D341Med (cell line): ENCODE measurements around the gene GATA1.

Experiments
- DNase-seq: peaks from one replicate; pipeline ENCODE4 v3.0.0; 2012; ENCODE audit warnings: low spot score

The GATA1 gene

DNA sequence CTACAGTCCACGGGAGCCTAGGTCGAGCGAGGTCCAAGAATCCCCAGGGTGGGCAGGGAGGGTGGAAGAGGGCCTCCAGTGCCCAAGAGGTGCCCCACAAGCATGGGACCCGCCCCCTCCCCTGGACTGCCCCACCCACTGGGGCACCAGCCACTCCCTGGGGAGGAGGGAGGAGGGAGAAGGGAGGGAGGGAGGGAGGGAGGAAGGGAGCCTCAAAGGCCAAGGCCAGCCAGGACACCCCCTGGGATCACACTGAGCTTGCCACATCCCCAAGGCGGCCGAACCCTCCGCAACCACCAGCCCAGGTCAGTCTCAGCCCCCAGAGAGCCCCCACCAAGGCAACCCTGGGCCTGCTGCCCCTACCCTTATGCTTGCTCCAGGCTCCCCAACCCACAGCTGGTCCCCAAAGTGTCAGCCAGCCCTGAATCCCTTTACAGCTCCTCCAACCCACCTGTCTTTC lies at the start of gene GATA1:
TSS of gene GATA1 (plus strand) at position 250 of the 460 bp plus-strand sequence. CDS start 4,520 bp downstream, outside the sequence.
- DNase-seq = no peak

DNA sequence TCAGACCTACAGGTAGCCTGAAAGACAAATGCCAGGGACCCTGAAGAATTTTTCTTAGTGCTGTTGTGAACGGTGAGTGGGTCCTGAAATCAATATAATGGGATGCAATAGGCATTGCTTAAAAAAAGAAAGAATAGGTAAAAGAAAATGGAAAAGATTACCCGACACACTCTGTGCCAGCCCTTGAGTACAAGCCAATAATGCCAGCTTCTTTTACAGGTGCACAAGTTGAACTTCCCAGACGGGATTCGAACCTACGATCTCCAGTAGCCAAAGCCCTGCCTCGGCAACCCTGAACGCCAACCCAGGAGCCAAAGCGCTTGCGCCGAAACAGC lies 49.5 kb upstream of the GATA1 start:
- DNase-seq = no peak

DNA sequence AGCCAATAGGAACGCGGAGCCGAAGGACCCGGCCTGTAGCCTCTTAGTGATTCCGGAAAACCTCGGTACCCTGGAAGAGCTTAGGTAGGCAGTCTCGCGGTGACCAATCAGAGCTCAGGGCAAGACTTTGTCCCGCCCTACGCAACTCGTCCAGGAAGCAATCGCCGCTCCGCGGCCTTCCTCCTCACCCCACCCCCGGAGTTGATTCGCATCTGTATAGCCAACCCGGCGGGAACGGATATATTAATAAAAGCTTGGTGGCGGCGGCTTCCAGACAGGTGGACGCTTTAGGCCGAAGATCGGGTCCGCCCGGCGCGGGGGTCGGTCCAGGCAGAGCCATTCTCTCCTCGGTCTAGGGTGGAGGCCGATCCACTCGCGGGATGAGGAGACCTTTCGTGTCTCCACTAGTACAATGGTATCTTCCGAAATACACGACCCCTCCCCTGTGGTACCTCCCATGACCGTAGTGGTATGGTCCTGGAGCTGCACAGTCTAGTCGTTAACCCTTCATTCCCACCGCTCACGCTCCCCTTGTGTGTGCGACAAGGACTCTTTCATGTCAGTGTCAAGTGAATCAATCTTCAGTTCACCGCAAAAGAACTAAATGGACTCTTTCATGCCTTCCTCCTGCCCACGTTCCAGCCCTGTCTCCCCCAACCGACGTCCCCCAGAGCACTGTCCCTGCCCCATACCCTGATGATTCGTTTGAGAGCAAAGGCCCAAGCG lies 49.0 kb upstream of the GATA1 start:
- peak; percentile 92 for DNase-seq

DNA sequence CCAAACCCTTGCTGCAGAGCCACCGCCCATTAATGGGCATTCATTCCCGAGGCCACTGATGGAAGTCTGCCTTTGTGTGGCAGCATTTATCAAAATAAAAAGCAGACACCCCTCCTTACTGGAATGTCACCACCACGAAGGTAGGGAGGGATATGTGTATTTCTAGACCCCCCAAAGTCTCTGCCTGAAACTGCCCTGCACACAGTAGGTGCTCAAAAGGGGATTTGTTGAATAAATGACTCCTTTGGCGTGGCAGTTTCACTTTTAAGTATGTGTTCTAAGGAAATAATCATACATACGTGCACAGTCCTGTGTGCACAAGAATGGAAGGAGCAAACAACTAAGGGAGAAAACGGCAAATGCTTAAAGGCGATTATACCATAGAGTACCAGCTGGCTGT lies 48.5 kb upstream of the GATA1 start:
- DNase-seq = no peak

DNA sequence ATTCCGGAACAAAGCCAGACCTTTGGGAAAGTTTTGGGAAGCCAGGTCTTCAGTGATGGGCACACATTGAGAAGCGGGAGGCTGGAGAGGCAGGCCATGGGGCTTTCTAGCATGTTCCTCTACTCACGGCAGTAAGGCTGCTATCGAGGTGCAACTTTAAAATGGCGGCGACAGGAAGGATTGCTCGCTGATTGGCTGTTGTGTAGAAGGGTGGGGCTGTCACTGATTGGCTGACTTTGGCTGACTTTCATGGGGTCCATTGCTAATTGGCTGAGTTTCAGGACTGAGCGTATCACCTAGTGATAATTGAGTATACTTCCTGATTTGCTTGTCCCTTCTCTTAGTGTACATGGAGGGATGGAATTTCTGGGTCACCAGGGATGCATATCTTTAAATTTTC lies 44.6 kb upstream of the GATA1 start:
- no peak for DNase-seq

- DNase-seq = no peak
Observed at GRCh38 chrX:48745222-48745621, 41.2 kb upstream of the GATA1 start.

GRCh38 chrX:48747415-48748016 lies 38.9 kb upstream of the GATA1 start:
- no peak for DNase-seq

DNA sequence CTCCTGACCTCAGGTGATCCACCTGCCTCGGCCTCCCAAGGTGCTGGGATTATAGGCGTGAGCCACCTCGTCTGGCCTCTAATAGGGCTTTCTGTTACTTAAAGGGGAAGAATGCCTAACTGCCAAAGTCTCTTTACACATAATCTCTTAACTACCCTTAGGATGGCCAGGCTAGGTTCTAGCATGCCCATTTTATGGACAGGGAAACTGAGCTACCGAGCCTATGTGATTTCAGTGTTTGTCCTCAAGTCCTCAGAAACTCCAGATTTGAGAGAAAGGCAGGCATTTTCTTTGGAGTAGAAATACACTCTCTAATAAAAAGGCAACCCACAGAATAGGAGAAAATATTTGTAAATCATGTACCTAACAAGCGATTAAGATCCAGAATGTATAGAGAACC lies 37.2 kb upstream of the GATA1 start:
- no peak for DNase-seq

DNA sequence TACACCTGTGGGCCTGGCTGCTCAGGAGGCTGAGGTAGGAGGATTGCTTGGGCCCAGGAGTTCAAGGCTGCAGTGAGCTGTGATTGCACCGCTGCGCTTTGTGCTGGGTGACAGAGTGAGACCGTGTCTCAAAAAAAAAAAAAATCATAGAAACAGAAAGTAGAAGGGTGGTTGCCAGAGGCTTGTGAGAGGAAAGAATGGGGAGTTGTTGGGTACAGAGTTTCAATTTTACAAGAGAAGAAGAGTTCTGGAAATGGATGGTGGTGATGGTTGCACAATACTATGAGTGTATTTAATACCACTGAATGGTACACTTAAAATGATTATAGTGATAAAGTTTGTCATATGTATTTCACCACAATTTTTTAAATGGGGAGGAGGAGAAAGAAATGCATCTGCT lies 35.0 kb upstream of the GATA1 start:
- DNase-seq = no peak

- no peak for DNase-seq
Observed at GRCh38 chrX:48752498-48752897, 33.9 kb upstream of the GATA1 start.

DNA sequence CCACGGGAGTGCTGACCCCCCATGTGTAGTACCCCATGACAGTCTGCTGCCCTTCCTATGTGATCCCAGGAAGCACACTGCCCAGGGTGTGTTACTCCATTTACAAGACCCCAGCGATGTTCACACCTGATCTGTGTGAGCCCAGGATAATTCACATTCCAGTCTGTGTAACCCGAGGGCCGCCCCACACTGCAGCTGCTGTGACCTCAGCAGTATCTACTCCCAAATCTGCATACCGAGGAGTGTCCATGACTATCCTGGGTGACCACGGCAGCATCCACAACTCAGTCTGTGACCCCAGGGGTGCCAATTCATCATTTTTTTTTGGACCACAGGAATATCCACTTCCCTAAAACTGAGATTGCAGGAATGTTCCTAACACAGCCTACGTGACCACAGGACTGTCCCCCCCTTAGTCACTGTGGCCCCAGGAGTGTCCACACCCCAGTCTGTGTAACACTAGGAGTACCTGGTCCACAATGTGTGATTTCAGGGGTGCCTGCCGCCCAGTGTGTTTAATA lies 32.6 kb upstream of the GATA1 start:
- DNase-seq = no peak

DNA sequence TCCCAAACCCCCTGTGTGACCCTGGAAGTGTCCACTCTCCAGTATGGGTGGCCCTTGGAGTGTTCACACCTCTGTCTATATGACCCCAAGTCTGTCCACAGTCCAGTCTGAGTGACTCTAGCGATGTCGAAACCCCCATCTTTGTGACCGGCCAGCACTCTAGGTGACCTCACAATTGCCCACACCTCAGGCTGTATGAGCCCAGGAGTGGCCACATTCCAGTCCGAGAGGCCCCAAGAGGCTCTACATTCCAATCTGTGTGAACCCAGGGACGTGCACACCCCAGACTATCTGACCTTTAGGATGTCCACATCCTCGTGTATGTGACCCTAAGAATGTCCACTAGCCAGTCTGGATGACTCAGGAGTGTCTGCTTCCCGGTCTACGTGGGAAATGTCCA lies 32.2 kb upstream of the GATA1 start:
- no peak for DNase-seq

GRCh38 chrX:48761674-48762471 lies 24.5 kb upstream of the GATA1 start, which contains the start of gene GLOD5:
GLOD5 (plus strand) TSS chrX:48761747; CDS start chrX:48761791, 44 bp downstream.
- DNase-seq = peak; percentile 62

- no peak for DNase-seq
Observed at GRCh38 chrX:48769230-48769629, 17.2 kb upstream of the GATA1 start.

DNA sequence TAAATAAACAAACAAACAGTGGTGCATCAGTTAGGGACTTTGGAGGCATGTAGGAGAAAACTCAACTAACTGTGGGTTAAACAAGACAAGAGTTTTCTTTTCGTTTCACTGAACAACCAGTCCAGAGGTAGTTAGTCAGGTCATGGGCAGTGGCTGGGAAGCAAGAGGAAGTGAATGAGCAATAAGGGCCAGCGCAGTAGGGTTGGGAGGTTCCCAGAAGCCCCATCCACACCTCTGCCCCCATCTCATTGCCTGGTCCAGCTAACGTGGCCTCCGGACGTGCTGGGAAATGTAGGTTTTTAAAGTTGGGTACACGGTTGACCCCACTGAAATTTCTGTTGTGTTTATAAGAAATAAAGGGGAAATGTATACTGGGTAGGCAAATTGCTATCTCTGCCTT lies 16.1 kb upstream of the GATA1 start:
- no peak for DNase-seq

DNA sequence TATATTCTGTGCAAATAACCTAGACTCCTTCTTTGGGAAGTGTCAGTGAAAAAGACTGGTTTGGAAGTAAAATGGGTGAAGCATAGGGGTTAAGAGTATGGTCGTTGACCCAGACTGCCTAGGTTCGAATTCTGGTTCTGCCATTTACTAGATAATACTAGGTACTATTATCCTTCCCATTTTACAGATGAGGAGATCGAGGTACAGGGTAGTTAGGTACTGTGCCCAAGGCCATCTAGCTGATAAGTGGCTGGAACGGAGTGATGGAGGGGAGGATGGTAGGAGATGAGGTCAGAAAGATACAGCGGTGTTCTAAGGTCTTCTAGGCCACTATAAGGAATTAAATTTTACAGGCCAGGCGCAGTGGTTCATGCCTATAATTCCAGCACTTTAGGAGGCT lies 13.8 kb upstream of the GATA1 start:
- no peak for DNase-seq

- DNase-seq = no peak
Observed at GRCh38 chrX:48776818-48777439, 9.5 kb upstream of the GATA1 start.

GRCh38 chrX:48779399-48779798 lies 7.0 kb upstream of the GATA1 start:
- DNase-seq = no peak

DNA sequence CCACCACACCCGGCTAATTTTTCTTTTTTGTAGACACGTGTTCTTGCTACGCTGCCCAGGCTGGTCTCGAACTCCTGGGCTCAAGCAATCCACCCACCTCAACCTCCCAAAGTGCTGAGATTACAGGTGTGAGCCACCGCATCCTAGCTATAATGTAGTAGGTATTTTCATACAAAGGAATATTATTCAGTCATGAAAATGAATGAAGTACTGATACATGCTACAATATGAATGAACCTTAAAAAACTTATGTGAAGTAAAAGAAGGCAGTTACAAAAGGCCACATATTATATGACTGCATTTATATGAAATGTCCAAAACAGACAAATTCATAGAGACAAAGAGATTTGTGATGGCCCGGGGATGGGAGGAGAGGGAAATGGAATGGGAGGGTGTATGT lies 4.7 kb upstream of the GATA1 start:
- DNase-seq = no peak

- DNase-seq = no peak
Observed at GRCh38 chrX:48782216-48782615, 4.2 kb upstream of the GATA1 start.

- no peak for DNase-seq
Observed at GRCh38 chrX:48782795-48783194, 3.6 kb upstream of the GATA1 start.

- no peak for DNase-seq
Observed at GRCh38 chrX:48784726-48785125, 1.7 kb upstream of the GATA1 start.

GRCh38 chrX:48785186-48785539 lies 1.2 kb upstream of the GATA1 start:
- DNase-seq = no peak
